Kidney glomerular epithelial cell (primary cell): ENCODE data around the gene FIGN.
A peak's percentile ranks its signal among the peaks of the same experiment; 100 is the strongest.

Experiments used
- DNase-seq: peaks from one replicate; lab custom pipeline; 2025; lab: John Stamatoyannopoulos, UW

Gene FIGN

DNA sequence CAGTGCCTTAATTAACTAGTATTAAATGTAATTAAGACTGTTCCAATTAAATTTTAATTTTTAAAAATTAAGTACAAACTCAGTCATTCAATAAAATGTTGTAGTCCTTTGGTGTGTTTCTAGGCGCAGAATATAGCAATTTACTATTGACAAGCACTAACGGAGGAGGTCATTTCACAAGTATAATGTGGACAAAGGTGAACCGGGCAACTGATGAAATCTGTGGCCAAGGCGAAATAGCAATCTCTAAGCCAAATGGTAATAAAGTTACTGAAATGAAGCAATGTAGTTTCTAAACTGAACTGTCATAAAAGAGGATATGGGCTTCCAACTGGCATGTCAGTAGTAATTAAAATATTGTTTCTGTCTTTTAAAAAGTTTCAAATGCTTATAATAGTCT lies 27.5 kb downstream of the FIGN start:
- no peak for DNase-seq

DNA sequence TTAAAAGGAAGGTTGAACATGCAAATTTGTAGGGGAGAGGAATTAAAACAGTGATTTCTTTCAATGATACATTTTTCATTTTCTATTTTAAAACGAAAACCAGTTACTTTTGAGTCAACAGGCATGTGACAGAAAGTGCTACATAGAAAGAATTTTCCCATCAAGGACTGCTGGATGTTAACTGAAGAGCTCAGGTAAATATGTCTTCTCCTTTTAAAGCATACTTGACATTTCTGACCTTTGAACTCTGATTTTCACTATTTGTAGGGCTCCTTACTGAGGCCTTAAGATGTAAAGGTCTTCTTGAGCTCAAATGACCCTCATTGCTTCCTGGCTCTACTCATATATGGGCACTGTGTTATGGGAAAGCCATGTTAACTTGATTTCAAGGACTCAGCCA lies 32.4 kb downstream of the FIGN start:
- no peak for DNase-seq

DNA sequence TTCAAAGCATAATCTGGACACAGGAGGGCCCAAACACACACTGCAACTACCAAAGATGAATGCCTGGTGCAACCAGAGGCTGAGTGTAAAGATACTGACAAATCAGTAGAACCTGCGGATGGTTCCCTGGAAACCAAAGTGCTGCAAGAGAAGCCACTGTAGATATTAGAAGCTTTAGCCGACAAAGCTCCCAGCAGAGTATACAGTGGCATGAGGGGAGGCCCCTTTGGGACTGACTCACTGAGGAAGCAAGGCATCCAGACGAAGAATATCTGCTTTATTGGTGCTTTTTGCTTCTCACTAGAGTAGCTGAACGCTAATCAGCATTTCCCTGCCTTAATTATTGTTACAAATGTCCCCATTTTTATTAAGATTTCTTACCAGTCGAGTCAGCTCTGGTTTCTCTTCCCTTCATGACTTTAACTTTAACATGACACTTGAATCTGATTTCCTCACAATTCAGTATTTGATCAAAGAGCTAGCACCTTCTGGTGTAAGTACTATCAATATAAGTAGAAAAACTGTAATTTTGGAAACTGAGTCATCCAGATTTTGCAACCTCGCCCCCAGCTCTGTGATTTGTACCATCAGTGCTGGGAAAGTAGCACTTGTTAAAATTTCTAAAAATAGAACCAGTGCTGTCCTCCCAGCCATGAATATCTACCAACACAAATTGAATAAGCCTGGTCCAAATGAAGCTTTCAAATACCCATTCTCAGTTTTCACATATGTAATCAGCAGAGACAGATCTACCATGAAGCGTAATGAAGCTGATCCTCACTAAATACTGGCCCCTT lies 34.2 kb downstream of the FIGN start:
- no peak for DNase-seq

DNA sequence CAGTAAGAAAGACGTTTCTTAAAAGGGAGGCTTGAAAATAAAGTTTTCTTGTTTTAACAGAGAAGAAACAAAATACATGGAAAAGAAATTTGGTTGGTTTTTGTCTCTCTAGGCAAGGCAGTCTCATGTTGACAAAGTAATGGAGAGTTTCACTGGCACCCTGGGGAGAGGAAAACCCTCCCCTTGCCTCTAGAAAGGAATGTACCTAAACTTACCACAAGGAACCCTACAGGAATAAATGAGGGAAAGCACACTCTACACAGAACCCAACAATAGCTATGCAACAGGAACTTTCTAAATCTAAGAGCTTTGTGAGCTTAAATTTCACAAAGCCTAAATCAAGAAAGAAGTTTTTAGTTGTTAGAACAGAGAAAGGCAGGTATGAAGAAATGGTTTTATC lies 37.0 kb downstream of the FIGN start:
- DNase-seq: no peak

DNA sequence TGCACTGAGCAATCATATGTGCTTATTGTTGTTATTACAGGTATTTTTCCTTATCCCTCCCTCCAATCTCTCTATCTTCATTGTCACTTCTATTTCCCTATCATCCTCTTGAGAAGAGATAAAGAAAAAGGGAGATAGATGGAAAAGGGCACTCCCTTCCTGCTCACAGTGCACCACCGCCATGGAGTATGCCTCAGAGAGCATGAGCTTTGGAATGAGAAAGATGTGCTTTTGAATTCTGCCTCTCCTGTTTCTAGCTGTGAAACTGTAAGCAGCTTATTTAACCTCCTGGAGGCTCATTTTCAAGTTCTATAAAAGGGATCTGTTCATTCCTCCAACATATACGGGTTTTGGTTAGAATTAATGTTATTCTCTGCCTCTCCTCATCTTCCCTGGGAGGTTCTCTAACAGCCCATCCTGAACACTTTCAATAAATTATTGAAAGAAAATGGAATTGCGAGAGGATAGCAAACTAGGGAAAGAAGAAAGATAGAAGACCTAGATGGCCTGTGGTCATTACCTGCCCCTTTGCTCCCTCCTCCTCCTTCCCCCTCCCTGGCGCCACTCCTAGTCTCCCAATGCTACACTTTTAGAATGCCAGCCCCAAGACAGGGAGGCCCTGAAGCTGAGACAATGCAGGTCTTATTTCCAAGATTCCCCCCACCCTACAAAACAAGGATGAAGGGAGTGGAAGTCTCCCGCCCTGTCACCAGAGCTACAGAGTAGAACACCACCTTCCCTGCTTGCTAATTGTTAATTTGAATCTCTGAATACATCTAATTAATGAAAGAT lies 37.8 kb downstream of the FIGN start:
- no peak for DNase-seq

DNA sequence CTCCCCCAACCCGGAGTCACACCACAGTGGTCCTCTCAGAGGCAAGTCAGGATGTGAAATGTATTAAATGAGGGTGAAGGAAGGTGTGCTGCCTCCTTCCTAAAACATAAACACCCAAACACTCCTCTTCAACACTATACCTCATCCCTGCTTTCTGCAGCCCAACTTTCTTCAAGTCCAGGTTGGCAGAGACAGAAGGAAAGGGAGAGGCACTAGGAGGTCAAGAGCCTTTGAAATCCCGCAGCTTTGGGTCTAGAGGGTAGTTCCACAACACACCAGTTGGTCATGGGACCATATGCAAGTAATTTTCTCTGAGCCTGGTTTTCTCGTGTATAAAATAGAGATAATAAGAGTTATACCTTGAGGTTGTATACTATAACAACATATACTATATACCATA lies 38.4 kb downstream of the FIGN start:
- DNase-seq: no peak

DNA sequence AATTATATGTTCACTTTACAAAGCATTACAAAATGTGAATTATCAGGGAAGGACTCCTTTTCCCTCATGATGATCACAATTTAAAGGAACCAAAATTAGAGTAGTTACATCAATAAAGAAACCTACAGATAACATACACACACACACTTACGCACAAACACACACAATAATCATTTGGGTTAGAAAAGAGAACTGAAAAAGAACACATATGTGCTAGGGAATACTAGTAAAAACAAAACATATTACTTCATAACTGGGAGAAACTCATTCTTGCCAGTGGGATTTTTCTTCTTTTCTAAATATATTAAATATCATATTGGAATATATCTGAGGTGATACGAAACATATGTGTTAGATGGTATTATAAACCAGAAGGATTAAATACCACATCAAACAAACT lies 42.3 kb downstream of the FIGN start:
- DNase-seq: no peak

DNA sequence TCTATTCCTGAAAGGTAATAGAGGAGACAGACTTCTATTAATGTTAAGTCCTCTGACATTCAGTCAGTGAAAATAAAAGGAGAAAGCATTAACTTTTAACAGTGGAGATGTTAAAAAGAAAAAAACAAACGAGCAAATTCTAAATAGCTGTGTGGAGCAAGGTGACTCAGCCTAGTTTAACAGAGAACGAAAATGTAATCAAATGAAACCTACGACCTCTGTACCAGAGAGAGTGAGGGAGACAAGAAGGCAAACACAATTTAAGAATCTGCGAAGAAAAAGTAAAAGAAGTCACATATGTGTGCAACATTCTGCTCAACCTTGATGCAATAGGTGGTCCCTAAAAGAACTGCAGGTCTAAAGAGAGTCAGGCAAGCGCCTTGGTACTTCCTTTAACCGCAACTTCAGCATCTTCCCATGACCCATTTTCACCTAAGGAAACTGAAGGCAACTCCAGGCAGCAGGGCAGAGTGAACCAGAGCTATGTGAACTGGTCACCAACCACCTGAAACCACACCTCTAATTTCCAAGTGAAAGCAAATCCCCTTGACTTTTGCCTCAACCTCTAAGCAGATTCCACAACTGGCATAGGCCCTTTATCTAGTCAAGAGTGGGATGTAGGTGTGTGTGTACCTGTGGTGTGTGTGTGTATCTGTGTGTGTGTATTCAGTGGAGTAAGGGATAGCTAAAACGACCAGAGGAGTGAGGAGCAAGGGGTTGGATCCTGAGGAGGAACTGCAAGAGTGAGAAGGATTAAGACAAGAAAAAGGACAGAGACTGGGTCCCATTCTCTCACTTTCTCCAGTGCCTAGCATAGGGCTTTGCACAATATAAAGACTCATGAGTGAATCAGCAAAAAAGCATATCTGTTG lies 43.0 kb downstream of the FIGN start:
- DNase-seq: no peak

DNA sequence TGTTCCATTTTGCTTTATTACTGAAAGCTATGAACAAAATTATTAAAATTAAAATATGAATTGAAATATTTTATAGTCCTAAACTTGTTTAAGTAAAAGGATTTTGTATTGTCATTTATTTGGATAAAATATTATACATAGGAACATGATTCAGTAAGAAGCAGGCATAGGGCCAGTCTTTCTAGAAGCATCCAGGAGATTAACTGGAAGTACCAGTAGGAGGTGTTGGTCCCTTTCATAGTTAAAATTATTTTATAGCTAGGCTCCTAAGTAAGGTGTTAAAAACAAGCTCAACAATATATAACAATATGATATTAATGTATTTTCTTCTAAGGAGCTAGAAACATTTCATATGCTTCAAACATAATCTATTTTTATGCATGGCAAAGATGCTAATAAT lies 43.7 kb downstream of the FIGN start:
- DNase-seq: no peak

DNA sequence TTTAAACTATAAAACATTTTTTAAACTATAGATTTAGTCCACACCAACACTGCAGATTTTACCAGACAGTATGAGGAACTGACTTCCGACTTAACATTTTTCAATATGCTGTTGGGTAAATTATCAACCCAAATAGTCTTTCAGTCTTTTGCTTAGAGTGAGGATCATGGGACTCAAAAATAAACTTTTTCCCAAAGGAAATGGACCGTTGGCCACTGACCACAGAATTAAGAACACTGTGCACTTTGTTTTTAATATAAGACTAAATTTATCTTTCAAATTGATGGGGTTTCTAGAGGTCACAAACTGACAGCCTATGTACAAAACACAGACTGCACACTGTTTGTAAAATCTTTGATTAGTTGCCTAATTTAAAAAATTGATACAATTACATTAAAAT lies 44.9 kb downstream of the FIGN start:
- DNase-seq: no peak

DNA sequence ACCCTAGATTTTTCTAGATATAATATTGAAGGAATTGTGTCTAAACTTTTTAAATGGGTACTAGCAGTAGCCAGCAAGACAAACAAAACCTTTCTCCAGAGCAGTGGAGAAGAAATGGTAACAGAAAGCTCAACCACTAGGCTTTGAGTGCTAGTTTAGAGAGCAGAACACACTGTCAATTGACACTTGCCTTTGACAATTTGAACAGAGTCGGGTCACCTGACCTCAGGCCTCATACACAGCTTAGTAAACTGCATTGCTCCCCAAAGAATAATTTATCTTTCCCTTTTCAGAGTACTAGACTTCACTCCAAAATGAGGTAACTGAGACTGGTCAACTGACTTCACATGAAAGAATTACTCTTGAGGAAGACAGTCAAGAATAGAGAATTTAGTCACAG lies 48.6 kb downstream of the FIGN start:
- no peak for DNase-seq

DNA sequence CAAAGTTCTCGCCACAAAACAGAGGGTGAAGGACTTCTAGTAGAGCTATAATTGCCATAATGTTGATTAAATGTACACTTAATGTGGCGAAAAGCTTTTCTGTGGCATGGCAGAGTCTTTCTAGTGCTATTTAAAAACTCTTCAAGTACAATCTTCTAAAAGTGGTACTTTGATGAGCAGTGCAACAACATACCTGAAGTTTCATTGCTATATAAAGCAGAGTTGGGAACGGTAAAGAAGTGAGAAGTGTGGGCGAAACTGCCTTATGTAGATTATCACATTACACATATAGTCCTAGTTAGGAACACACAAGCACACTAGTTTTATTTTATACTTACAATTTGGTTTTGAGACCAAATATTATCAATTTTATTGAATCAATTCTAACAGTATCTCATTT lies 49.5 kb downstream of the FIGN start:
- no peak for DNase-seq

DNA sequence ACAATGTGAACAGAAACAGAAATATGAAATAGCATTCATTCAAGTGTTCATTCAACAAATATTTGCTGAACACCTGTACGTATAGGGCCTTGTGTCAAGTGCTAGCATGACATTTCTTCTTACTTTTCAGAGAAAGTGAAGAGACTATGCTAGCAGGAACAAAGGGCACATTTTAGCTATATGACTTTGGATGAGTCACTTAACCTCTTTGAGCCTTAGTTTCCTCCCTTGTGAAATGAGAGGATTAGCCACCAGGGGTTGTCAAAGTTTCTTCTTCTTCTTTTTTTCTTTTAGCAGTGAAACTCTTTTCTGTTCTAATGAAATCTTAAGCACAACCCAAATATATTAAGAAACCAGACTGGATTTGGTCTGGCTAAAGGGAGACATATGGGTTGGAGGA lies 53.1 kb downstream of the FIGN start:
- DNase-seq: peak; percentile 40

DNA sequence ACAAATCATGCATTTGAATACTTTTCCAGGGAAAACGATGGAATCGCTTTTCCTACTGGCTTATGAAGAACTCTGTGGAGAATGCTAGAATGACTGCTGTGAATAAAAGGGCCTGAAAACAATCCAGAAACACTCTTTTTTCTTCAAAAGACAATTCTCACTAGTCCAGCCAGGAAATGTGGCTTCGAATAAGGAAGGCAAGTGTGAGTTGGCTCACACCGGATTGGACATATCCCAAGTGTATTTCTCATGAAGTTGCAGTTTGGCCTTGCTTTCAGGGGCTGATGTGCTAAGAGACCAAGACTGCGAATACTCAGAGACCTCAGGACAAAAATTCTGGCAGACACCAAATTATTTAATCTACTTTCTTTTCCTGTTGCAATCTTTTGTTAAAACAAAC lies 54.1 kb downstream of the FIGN start:
- DNase-seq: no peak

DNA sequence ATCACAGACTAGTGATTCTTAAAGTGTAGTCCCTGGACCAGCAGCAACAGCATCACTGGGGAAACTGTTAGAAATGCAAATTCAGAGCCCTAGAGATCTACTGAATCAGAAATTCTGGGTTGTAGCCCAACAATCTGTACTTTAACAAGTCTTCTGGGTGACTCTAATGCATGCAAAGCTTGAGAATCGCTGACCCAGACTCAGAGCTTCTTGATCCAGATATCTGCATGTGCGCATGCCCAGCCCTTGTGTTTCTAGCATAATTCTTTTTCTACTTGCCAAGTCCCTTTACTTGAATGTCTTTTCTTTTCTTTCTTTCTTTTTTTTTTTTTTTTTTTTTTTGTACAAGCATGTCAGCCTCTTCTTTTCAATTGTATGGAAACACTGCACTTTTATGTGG lies 60.4 kb downstream of the FIGN start:
- no peak for DNase-seq

DNA sequence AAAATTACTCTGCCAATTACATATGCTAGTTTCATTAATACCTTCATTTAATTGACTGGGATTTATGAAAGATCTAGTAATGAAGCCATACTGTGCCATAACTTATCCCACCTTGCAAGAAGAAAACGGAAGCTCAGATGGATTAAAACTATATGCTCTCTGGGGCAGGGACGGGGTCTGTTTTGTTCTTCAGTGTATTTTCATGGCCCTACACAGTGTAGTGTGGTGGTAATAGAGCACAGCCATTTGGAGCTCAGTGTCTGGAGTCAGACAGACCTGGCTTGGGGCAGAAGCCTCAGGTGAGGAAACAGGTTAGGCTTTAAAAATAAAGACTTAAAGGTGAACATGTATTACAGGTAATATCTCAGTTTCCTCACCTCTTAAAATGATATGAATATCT lies 62.3 kb downstream of the FIGN start:
- DNase-seq: no peak

DNA sequence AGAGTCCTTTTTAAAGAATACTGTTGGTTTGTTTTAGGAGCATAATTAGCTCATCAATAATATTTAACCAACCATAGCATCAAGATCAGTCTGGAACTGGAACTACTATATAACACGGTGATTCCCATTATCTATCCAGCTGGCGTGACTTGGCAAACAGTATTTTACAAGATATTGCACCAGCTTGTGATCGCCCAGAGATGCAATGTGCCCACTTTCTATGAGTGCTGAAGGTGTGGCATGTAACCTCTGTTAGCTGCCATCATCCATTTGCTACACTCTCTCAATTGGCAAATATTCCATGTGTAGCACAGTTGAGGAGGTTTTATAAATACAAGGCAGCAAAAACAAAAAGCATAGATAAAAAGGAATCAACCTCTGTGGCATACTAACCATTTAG lies 64.9 kb downstream of the FIGN start:
- DNase-seq: no peak

DNA sequence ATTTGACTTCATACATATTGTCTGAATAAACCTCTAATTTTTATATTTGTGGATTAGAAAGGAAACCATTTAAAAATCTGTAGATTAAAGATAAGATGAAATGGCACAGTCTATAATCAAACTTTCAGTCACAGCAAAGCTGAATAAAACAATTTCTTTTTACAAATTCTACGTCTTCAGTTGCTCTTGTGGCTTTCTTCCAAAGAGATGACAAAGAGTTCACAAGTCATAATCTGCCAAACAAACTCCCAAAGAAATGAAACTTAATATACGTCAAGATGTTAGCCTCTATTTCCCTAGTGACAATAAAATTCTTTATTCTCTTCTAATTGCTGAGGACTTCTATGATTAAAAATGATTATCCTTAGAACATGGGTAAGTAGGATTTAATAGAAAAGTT lies 66.3 kb downstream of the FIGN start:
- no peak for DNase-seq

DNA sequence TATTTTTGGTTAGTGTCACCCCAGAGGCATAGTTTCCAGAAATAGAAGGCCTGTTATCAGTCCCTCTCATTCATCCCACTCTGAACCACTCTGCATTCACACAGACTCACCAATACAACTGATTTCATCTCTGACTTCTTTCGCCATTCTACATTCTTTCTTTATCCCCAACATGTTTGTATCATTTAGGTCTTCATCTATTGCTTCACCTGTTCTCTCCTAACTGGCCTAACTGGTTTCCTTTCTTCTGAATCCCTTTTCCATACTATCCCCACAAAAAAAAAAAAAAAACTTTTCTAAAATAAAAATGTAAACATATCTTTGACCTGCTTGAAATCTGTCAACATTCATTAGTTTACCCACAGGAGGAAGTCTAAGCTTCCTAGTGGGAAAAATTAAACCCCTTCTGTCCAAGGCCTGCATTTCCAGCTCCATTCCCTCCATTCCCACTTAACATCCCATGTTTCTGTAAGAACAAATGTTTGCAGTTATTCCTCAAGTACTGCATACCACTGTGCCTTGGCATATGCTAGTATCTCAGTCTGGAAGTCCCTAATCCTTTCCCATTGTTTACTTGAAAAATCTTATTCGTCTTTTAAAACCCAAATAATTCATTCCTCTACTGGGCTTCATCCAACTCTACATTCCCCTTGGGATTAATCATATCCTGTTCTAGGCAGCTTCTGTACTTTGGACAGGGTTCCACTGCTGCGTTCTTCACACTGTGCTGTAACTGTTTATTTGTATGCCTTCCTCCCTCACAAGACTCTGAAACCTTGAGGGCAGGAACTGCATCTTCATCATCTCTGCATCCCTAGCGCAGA lies 68.5 kb downstream of the FIGN start:
- peak; percentile 89 for DNase-seq

DNA sequence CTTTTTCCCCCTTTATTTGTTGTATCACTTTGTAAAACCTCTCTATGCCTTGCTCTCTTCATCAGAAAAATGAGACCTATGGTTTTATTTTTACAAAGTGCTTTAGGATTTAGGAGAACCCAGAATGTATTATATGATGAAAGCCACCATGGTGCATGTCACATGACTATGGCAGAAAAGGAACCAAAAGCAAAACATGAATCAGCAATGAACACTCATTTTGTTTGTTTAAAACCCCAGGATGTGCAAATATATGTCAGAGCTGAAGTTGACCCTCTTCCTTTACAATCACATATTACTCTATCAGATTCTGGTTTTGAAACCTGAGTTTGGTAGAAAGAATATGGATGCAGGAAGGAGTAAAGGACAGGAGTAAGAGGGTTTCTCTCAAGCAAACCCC lies 70.0 kb downstream of the FIGN start:
- DNase-seq: no peak

DNA sequence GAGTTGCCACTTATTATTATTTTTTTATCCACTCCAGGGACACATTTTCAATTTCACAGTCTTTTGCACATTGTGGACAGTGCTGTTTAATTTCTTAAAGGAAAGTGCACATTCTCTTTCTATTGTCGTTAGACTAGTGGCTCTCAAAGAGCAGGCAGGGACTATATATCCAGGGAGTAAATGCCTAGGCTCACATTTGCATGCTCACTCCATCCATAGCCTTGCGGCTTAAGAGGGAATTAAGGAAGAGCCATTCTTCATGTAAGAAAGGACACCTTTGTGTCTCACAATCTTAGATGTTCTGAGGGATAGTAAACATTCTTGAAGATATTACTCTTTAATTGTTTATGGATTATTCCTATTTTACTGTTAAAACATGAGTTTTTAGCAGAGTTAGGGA lies 70.8 kb downstream of the FIGN start:
- no peak for DNase-seq

DNA sequence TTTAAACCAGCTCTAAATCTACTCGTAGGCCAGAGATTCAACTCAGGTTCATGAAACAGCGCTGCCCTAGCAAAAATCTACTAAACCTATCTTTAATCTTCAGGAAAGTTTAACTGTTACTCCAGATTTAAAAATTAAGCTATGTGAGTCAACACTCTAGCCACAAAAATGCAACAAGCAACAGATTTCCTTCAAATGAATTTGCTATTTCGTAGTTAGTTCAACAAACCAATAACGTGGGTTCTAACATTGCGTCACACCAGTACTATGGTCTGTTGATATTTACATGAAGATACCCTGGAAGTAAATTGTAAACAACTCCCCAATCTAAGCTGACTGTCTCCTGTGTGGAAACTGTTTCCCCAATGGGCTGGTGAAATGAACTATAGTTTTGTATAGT lies 71.2 kb downstream of the FIGN start:
- peak; percentile 58 for DNase-seq
